Keratinocyte (primary cell): ENCODE measurements around the gene B4GALNT4. TPM values are rescaled to one million over a fixed set of nuclear protein-coding genes. Genes with fewer than 3 reads are reported as not detected.

Experiments used
- DNase-seq: peaks from one replicate; pipeline ENCODE4 v3.0.0-alpha.2; 2011; ENCODE audit warnings: low read depth, missing footprints, low spot score
- FAIRE-seq: peaks from 2 replicates; lab custom pipeline; 2011; peaks lifted over from hg19 to GRCh38; lab: Jason Lieb, UNC
- H2AFZ ChIP-seq: 2 replicates; pipeline ENCODE4 v1.6.0; 2012; ENCODE audit warnings: low read length, control low read depth, inconsistent platforms; ENCODE audit not compliant: control insufficient read depth
- H3K27ac ChIP-seq: 2 replicates; pipeline ENCODE4 v1.5.1; 2011; ENCODE audit warnings: low read length; ENCODE audit not compliant: control insufficient read depth, insufficient read depth
- H3K27me3 ChIP-seq: 3 replicates; pipeline ENCODE4 v1.6.0; 2011; ENCODE audit warnings: low read length; ENCODE audit not compliant: control insufficient read depth, insufficient read depth; ENCODE audit errors: extremely low read depth
- H3K36me3 ChIP-seq, 2 experiments: 2 replicates in 1 of 2; 3 replicates in 1 of 2; pipeline ENCODE4 v1.5.1; 2011; ENCODE audit warnings: low read length in 2 of 2, mild to moderate bottlenecking in 1 of 2; ENCODE audit not compliant: control insufficient read depth in 2 of 2, insufficient read depth in 2 of 2; ENCODE audit errors: extremely low read depth in 1 of 2
- H3K4me1 ChIP-seq: 3 replicates; pipeline ENCODE4 v1.5.1; 2011; ENCODE audit warnings: low read length; ENCODE audit not compliant: control insufficient read depth, insufficient read depth; ENCODE audit errors: extremely low read depth
- H3K4me2 ChIP-seq: 3 replicates; pipeline ENCODE4 v1.6.0; 2011; ENCODE audit warnings: low read depth, low read length; ENCODE audit not compliant: control insufficient read depth, insufficient read depth; ENCODE audit errors: extremely low read depth
- H3K4me3 ChIP-seq, 3 experiments: fragments of 200-600 bp in 1 of 3; sonication (generic) in 1 of 3; 2 replicates in 2 of 3; 3 replicates in 1 of 3; pipeline ENCODE4 v1.5.1; 2011 to 2016; ENCODE audit warnings: low read length in 3 of 3, mild to moderate bottlenecking in 3 of 3, control low read depth in 2 of 3, inconsistent platforms in 1 of 3, low read depth in 1 of 3, mixed read lengths in 1 of 3, mixed run types in 1 of 3, moderate library complexity in 1 of 3; ENCODE audit not compliant: control insufficient read depth in 2 of 3, insufficient read depth in 2 of 3; ENCODE audit errors: extremely low read depth in 1 of 3
- H3K79me2 ChIP-seq: 2 replicates; pipeline ENCODE4 v1.6.0; 2012; ENCODE audit warnings: low read length; ENCODE audit not compliant: control insufficient read depth, insufficient read depth
- H3K9ac ChIP-seq: 3 replicates; pipeline ENCODE4 v1.6.0; 2011; ENCODE audit warnings: low read length; ENCODE audit not compliant: control insufficient read depth, insufficient read depth; ENCODE audit errors: extremely low read depth
- H3K9me1 ChIP-seq: 3 replicates; pipeline ENCODE4 v1.6.0; 2011; ENCODE audit warnings: low read length; ENCODE audit not compliant: control insufficient read depth, insufficient read depth; ENCODE audit errors: extremely low read depth
- H3K9me3 ChIP-seq: 2 replicates; pipeline ENCODE4 v1.5.1; 2012; ENCODE audit warnings: low read depth, low read length; ENCODE audit not compliant: control insufficient read depth
- H4K20me1 ChIP-seq: 3 replicates; pipeline ENCODE4 v1.6.0; 2011; ENCODE audit warnings: low read length; ENCODE audit not compliant: control insufficient read depth, insufficient read depth; ENCODE audit errors: extremely low read depth
- CTCF ChIP-seq, 3 experiments: IDR thresholded peaks in 1 of 3; conservative IDR thresholded peaks in 1 of 3; optimal IDR thresholded peaks in 1 of 3; 2 replicates in 2 of 3; 3 replicates in 1 of 3; pipeline versions ENCODE3 to v1.5.1; 2011; ENCODE audit warnings: low read length in 3 of 3, mild to moderate bottlenecking in 3 of 3, moderate library complexity in 2 of 3, control low read depth in 1 of 3, inconsistent platforms in 1 of 3; ENCODE audit not compliant: insufficient read depth in 2 of 3; ENCODE audit errors: extremely low read depth in 1 of 3
- EZH2 ChIP-seq: IDR thresholded peaks from one replicate; pipeline ENCODE4 v1.6.1; 2012; ENCODE audit warnings: inconsistent platforms, mild to moderate bottlenecking, low read length, moderate library complexity
- dilution Hi-C: fragments of 300-500 bp; cut with MboI; formaldehyde crosslinking; loops from one replicate; pipeline ENCODE4 v1.7.0; 2020; ENCODE audit warnings: low sequenced_read_pairs; ENCODE audit not compliant: extremely low pct_ligation_motif_present
- polyA plus RNA-seq, 5 experiments: library from polyadenylated mRNA; depleted of rRNA in 3 of 5; stranded (reverse) in 3 of 5; stranded (forward) in 1 of 5; unstranded in 1 of 5; fragments of >200 nt; gene quantifications; 1 replicate in 1 of 5; 2 replicates in 3 of 5; 3 replicates in 1 of 5; pipeline versions ENCODE4 v1.2.1 to v1.2.3, GENCODE V29; 2011 to 2012; ENCODE audit warnings: missing spikeins in 2 of 5, low read depth in 1 of 5, low replicate concordance in 1 of 5

B4GALNT4 gene
- polyA plus RNA-seq, 1 donor (not counting 4 experiments of a cell fraction or from before 2014, with no cell fraction given): 7.3 TPM

- Histone ChIP-seq H3K9ac (no peak overlapping the region), H3K9me3 (no peaks in the 10 kb centered on the region), H3K9me1 (no peaks in the 10 kb centered on the region), H4K20me1 (peaks cover 15% of the 10 kb centered on the region), H3K27ac (no peak overlapping the region), H3K4me1 (peaks cover 8% of the 10 kb centered on the region), H2AFZ (no peak overlapping the region), H3K4me3 (no peak overlapping the region), H3K4me2 (no peak overlapping the region), H3K36me3 (peaks cover 27 to 30% of the 10 kb centered on the region in 2 experiments), H3K27me3 (no peaks in the 10 kb centered on the region), H3K79me2 (peaks cover 15% of the 10 kb centered on the region)
- DNase-seq (no peak), FAIRE-seq (no peak)
- no peak for TF ChIP-seq CTCF (optimal IDR thresholded peaks at IDR 0.05 in 1 of 3, IDR thresholded peaks at IDR 0.05 in 1 of 3, conservative IDR thresholded peaks at IDR 0.05 in 1 of 3; ENCODE audit: extremely low read depth in 1 of 3, insufficient read depth in 2 of 3, low read length in 3 of 3)
- TF ChIP-seq EZH2: no peak
- dilution Hi-C loops: no loop called here
These were observed 33.9 kb downstream of the B4GALNT4 start for GRCh38 chr11:403021-403760.

GRCh38 chr11:403761-404431 lies 34.6 kb downstream of the B4GALNT4 start:
- H3K9me1 ChIP-seq: no peaks in the 10 kb centered on the region
- H3K9ac ChIP-seq: no peak overlapping the region
- H3K4me3 ChIP-seq: no peak overlapping the region
- no peak overlapping the region for H2AFZ ChIP-seq
- no peak for DNase-seq
- no peaks in the 10 kb centered on the region for H3K27me3 ChIP-seq
- no peak overlapping the region for H3K27ac ChIP-seq
- dilution Hi-C loops: no loop called here
- no peak overlapping the region for H3K4me2 ChIP-seq
- peaks cover 12% of the 10 kb centered on the region for H3K79me2 ChIP-seq
- peaks cover 26 to 28% of the 10 kb centered on the region in 2 experiments for H3K36me3 ChIP-seq
- peaks cover 8% of the 10 kb centered on the region for H3K4me1 ChIP-seq
- no peaks in the 10 kb centered on the region for H3K9me3 ChIP-seq
- no peak for TF ChIP-seq CTCF (optimal IDR thresholded peaks at IDR 0.05 in 1 of 3, IDR thresholded peaks at IDR 0.05 in 1 of 3, conservative IDR thresholded peaks at IDR 0.05 in 1 of 3; ENCODE audit: extremely low read depth in 1 of 3, insufficient read depth in 2 of 3, low read length in 3 of 3)
- TF ChIP-seq EZH2: no peak
- no peak for FAIRE-seq
- H4K20me1 ChIP-seq: peaks cover 15% of the 10 kb centered on the region
